ENCODE results near the gene PAPOLG. TPM values are rescaled to one million over a fixed set of nuclear protein-coding genes. Genes with fewer than 3 reads are reported as not detected.
"Not testable (repeated sequence)": the region's sequence is repeated elsewhere in the genome, so short reads cannot be mapped to it uniquely, and the experiment has no call there.

The PAPOLG gene
- total RNA-seq, 1 donor from 2014 or later: 14.3 TPM

DNA sequence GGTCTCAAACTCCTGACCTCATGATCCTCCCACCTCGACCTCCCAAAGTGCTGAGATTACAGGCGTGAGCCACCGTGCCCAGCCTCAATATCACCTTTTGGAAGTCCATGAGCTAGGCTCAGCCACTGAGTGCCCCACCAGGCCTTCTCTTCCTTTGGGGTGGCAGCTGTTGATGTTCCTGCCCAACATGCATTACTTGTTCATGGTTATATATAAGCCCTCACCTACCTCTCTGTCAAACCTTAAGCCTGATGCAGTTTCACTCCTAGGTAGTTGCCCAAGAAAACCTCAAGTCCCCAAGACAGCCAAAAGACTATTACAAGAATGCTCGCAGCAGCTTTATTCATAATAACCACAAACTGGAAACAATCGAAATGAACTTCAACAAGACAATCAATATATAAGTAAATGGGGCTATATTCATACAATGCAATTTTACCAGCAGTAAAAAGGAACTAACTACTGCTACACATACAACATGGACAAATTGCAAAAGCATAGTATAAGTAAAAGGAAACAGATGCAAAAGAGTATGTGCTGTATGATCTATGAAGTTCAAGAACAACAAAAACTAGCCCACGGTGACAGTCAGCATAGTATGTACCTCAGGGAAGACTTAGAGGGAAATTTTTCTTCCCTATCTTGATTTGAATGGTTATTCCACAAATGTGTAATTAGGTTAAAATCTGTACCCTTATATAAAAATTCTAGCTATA, 65.7 kb downstream of the PAPOLG start:
- DNase-seq (ENCODE audit: extremely low read depth, low read depth, low spot score): no peak

DNA sequence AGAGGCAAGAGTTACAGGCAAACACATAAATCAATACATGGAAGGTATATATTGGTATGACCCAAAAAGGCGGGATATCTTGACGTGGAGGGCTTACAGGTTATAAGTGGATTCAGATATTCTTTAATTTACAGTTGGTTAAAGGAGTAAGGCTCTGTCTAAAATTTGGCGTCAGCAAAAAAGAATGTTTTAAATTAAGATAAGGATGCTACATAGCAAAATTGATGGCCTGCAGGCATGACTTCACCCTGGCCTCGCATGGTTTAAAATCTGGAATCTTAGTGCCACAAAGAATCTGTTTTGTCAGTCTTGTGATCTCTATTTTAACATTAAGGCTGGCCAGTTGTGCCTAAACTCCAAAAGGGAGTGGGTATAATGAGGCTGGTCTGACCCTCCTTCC, 66.9 kb downstream of the PAPOLG start:
- no peak for DNase-seq (ENCODE audit: extremely low read depth, low read depth, low spot score)

DNA sequence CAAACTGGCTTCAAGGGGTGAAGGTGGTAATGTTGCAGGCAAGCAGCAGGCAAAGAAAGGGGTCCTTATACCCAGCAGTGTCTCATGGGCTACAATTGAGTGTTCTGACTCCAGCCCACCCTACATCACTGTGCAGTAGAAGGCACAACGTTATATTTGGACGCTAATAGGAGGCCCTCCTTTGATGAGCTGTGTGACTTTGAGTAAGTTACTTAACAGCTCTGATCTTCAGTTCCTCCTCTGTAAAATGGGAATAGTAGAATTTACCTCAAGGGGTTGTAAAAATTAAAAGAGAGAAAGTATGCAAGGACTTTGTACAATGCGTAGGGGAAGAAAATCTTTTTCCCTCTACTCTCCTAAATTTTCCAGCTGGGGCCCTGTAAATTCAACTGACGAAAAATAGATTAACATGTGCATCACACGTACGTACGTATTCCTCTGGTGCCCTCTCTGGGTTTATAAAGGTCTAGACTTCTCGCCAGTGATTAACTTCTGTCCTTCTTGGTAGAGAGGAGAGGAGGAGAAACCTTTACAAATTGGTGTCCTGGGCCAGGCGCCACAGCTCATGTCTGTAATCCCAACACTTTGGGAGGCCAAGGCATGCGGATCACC, 67.7 kb downstream of the PAPOLG start:
- DNase-seq (ENCODE audit: extremely low read depth, low read depth, low spot score): no peak

DNA sequence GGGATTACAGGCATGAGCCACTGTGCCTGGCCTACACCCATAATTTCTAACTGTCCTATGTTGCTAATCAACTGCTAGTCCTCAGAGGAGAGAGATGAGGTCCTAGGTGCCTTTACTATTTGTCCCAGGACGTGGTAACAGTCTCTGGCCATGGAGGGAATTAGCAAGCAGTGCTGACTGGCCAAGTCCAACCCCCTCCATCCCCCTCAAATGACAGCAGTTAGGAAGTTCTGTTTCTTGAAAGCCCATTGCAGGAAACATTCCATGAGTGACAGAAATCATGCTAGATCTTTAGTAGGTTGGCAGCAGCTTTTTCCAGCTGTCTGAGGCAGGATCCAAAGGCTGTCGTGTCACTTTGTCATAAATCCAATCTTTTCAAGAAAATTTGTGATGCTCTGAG, 69.6 kb downstream of the PAPOLG start:
- no peak for DNase-seq (ENCODE audit: extremely low read depth, low read depth, low spot score)

DNA sequence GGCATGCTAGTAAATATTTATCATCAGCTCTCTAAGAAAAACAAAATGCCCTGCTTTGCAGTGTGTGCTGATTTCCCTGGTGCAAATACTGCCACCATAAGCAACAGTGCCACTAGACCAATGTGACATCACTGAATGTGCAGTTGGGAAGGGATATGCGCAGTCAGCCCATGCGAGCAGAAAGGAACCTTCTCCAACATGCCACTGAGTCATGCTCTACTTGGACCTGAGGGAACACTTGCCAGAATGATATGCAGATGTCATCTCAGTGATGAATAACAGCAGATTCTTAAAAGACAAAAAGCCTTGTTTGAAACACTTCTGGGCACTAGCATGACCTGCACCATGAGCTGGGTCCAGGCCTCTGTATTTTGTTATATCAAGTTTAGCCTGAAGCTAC, 70.0 kb downstream of the PAPOLG start:
- no peak for DNase-seq (ENCODE audit: extremely low read depth, low read depth, low spot score)

DNA sequence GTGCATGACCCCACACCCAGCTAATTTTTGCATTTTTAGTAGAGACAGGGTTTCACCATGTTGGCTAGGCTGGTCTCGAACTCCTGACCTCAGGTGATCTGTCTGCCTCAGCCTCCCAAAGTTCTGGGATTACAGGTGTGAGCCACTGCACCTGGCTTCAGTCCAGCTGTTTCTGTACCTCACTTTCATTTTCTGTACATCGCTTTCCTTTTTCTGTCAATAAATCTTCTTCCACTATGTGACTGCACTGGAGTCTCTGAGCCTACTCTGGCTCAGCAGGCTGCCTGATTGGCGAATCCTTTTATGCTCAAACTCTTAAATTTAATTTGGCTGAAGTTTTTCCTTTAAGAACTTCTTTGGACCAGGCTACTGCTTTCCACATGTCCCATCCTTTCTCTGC, 70.8 kb downstream of the PAPOLG start:
- DNase-seq (ENCODE audit: extremely low read depth, low read depth, low spot score): not testable (repeated sequence)

DNA sequence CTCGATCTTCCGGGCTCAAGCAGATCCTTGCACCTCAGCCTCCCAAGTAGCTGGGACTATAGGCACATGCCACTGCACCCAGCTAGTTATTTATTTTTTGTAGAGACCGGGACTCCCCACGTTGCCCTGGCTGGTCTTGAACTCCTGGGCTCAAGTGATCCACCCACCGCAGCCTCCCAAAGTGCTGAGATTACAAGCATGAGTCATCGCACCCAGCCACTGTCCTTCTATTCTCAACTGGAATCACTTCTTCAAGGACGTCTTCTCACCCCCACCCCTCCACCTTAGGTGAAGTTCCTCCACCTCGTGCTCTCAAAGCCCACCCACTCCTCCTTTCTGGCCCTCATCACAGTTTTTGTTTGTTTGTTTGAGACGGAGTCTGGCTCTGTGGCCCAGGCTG, 71.3 kb downstream of the PAPOLG start:
- no peak for DNase-seq (ENCODE audit: extremely low read depth, low read depth, low spot score)

DNA sequence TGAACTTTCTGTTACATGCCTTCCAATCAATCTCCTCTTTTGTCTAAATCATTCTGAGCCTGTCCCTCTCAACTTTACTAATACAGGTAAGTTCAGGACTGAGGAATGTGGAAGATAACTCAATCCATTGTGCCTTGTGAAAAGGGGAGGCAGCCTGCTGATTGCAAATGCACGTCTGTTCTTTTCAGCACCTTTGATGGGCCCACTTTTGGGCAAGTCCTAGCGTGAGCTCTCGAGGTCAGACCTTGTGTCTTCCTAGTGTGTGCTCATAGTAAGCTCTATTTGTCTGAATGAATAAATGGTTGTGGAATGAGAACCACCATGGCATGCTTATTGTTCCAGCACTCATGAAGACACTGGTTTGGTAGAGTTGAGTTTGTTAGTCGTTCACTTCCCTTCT, 74.9 kb downstream of the PAPOLG start:
- DNase-seq (ENCODE audit: extremely low read depth, low read depth, low spot score): no peak

DNA sequence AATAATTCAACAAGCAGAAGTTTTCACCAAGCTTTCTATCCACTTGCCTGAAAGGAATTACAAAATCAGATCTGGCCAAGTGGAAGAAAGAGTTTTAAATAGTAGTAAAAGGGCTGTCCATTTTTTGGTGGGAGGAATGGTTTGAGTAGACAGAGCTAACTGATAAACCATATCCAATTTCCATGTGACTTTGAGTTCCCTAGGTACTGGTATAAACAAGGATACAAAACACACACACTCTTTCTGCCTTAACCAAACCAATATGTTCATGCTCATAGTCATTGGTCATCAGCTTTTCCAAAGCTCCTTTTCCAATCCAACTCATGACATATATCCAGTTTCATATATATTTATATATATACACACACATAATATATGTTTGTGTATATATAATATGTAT, 75.9 kb downstream of the PAPOLG start:
- no peak for DNase-seq (ENCODE audit: extremely low read depth, low read depth, low spot score)

DNA sequence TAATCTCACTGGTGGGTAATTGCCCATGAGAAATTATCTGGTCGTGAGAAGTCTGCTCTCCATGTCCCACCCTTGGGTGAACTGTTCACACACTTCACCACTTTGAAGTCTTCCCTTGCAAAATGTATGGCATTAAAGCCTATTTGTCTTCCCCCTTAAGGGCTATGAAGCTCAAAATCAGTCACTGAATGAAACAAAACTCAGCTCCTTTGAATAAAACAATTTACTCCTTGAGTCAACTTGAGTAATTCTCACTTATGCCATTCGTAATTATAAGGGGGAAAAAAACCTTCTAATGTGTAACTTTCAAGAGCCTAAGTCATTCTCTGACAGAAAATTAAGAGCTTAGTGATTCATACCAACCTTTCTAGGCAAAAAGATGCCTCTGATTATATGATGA, 76.6 kb downstream of the PAPOLG start:
- no peak for DNase-seq (ENCODE audit: extremely low read depth, low read depth, low spot score)

DNA sequence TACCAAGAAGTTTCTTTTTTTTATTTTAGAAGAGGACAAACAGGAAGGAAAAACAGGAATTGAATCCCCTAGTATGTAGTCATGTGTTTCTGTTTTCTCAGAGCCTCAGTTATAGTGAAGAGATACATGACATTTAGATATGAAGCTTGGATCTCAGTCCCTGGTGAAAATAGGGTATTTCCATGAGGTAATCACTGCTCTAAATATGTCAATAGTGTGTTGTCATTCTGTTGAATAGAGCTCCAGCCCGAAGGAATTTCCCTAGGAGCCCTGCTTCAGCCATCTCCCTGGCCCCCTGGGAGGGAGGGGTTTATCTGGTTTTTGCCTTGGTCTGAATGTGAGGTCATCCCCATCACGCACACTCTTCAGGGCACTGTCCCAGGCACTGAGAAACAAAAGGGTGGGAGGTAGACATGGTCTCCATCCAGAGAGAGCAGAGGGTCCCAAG, 78.2 kb downstream of the PAPOLG start:
- DNase-seq (ENCODE audit: extremely low read depth, low read depth, low spot score): no peak

DNA sequence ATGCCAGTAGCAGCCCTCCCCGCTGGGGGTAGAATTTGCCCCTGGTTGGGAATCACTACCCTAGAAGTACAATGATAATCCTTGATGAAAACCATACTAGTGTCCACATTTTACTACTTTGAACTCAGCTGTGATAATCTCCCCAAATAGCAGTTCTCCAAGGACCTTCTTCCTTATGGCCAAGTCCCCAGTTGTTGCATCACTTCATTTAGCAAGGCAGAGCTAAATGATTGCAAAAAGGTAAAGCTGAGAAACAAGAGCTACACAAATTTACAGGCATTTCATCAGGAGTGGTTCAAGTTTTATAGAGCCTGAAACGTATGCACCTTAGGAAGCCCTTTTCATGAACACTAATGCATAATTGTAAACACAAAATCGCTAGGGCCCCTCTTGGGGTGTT, 80.4 kb downstream of the PAPOLG start:
- DNase-seq (ENCODE audit: extremely low read depth, low read depth, low spot score): no peak

DNA sequence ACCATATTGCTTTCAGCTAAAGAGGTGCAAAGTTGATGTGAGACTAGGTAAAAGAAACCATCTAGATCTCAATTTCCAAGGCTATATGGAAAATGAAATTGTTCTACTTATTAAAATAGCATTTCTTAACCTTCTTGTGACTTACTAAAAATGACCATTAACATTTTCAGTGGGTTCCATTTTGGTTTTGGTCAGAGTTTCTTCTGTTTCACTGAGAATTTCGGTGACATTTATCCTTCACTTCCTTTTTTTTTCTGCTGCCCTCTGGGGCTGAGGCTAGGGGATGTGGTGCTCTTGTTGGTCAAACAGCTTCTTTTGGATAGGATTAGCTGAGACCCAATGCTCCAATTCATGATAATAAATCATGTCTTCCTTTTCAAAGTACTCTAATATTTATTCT, 81.1 kb downstream of the PAPOLG start:
- no peak for DNase-seq (ENCODE audit: extremely low read depth, low read depth, low spot score)

DNA sequence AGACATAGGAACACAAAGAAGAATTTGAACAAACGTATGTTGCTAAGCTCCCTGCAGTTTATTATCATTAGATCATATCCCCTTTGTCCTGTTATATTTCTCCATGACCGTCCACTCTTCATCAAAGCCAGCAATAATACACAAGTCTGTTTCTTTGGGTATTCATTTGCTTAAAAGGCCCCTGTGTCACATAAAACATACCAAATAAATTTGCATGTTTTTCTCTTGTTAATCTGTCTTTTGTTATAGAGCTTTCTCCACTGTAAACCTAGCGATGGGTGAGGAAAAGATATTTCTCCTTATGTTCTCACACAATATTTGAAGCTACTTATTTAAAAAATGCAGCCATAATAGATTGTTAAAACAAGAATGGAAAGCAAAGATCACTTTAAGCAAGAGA, 82.4 kb downstream of the PAPOLG start:
- DNase-seq (ENCODE audit: extremely low read depth, low read depth, low spot score): no peak

DNA sequence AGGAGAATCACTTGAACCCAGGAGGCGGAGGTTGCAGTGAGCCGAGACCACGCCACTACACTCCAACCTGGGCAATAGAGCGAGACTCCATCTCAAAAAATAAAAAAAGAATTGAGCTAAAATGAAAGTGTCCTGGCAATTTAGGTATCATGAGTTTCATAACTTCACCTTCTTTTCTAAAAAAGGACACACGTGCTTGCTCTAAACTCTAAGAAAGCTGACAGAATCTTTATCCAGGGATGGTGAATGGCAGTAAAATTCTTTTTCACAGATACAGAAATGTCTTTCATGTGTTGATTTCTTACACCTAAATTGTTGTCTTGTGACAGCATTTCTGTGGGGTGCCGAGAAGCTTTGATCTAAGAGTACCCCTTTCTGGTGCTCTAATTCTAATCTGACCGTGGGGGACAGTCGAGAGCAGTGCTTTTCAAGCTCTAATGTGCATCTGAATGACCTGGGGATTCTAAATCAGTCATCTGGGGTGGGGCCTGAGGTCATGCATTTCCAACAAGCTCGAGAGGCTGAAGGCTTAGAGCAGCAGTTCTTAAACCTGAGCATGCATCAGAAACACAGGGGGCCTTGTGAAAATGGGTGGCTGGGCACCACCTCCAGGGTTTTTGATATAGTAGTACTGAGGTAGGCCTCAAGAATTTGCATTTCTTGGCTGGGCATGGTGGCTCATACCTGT, 83.2 kb downstream of the PAPOLG start:
- no peak for DNase-seq (ENCODE audit: extremely low read depth, low read depth, low spot score)

DNA sequence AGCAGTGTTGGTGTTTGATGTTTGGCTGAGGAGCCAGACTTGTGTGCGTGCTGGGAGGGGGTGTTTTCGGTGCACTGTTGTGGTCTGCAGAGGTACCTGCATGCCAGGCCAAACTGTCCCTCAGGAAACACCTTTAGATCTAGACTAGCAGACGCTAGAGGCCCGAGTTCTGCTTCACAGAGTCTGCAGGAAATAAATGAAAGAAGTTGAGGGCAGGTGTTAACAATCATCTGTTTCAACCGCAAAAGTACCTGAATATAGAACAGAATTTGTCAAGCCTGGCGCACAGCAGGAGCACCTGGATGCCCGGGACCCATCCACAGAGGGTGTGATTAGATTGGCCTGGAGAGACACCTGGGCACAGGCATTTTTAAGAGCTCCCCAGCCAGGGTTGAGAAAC, 84.8 kb downstream of the PAPOLG start:
- DNase-seq (ENCODE audit: extremely low read depth, low read depth, low spot score): no peak

DNA sequence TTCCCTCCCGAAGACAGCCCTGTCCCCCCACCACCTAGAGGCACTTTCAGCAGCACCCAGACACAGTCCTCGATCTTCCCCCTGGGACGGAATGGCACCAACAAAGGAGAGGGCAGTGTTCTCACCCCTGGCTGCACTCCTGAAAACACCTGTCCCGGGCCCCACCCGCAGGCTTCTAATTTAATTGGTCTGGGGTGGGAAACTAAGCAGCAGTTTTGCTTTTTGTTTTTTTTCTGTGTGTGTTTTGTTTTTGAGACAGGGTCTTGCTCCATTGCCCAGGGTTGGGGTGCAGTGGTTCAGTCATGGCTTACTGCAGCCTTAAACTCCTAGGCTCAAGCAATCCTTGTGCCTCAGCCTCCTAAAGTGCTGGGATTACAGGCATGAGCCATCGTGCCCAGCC, 86.9 kb downstream of the PAPOLG start:
- no peak for DNase-seq (ENCODE audit: extremely low read depth, low read depth, low spot score)

DNA sequence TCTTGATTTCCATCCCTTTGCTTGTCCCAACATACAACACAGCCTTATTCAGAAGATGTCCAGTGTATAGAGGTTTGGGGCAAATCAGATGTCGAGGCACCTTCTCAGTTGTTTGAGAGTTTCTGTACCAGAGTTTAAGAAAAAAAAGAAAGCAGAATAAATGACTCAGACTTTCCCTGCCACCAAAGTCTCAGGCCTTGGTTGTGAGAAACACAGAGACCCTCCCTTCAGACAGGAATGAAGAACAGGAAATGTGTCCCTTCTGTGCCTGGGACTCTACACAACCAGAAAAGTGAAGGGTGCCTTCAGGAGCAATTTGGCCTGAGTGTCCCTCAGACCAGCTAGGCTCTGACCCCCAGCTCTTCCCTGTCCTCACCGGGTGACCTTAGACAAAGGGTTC, 88.0 kb downstream of the PAPOLG start:
- no peak for DNase-seq (ENCODE audit: extremely low read depth, low read depth, low spot score)

DNA sequence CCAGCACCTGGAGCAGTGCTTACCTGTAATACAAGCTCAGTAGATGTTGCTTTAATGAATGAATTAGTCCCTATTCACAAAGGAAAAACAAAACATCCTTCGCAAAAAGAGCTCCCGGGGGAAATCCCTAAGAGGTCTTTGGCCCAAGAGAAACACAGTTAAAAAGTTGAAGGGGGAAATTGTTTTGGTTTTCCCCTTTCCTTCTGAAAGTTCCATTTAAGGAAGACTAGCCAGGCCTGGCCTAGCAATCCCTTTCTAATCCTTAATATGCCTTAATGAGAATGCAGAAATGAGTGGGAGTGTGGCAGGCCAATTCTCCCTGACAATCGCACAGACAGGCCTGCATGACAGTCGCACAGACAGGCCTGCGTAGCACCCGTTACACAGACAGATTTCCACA, 91.8 kb downstream of the PAPOLG start:
- no peak for DNase-seq (ENCODE audit: extremely low read depth, low read depth, low spot score)

All from glomerular endothelial cell (primary cell).